Activated T-cell treated with anti-CD3 and anti-CD28 coated beads, Interleukin-2, amount 50 U/mL, for 72 hours (primary cell): ENCODE measurements around the gene OSCP1. TPM values are rescaled to one million over a fixed set of nuclear protein-coding genes. Genes with fewer than 3 reads are reported as not detected.
"Not testable (repeated sequence)": the region's sequence is repeated elsewhere in the genome, so short reads cannot be mapped to it uniquely, and the experiment has no call there.

Source experiments
- ATAC-seq, 2 donors: fragments of 150-1000 bp; cut with Tn5 transposase; replicated peaks in 1 of 2; 2 replicates each; pipeline ENCODE4 v1.10.0; 2021; ENCODE audit warnings: moderate library complexity in 2 of 2, mild to moderate bottlenecking in 1 of 2
- DNase-seq, 2 donors: peaks; one replicate each; pipeline ENCODE4 v3.0.0; 2021 to 2022; ENCODE audit warnings: mixed read lengths in 1 of 2
- H3K27ac Mint-ChIP-seq: one replicate; pipeline ENCODE4 v1.8.0; 2022; ENCODE audit warnings: mild to moderate bottlenecking, moderate library complexity, mixed read lengths
- H3K27me3 Mint-ChIP-seq: one replicate; pipeline ENCODE4 v1.8.0; 2022; ENCODE audit warnings: low read depth, mixed read lengths
- H3K36me3 Mint-ChIP-seq, 2 donors: one replicate each; pipeline ENCODE4 v1.8.0; 2022; ENCODE audit warnings: mixed read lengths in 2 of 2, mild to moderate bottlenecking in 1 of 2; ENCODE audit not compliant: insufficient read depth in 2 of 2
- H3K4me1 Mint-ChIP-seq: one replicate; pipeline ENCODE4 v1.8.0; 2022; ENCODE audit warnings: low read depth, mixed read lengths
- H3K4me3 Mint-ChIP-seq, 2 donors: one replicate each; pipeline ENCODE4 v1.8.0; 2022; ENCODE audit warnings: mild to moderate bottlenecking in 2 of 2, mixed read lengths in 2 of 2, moderate library complexity in 2 of 2
- H3K9me3 Mint-ChIP-seq, 2 donors: one replicate each; pipeline ENCODE4 v1.8.0; 2022; ENCODE audit warnings: mixed read lengths in 2 of 2
- total RNA-seq, 2 donors: library from RNA; stranded (reverse); gene quantifications; one replicate each; pipeline ENCODE4 v1.2.3, GENCODE V29; 2022

The OSCP1 gene
- total RNA-seq, 2 donors from 2014 or later = 1.4 to 2.1 TPM

DNA sequence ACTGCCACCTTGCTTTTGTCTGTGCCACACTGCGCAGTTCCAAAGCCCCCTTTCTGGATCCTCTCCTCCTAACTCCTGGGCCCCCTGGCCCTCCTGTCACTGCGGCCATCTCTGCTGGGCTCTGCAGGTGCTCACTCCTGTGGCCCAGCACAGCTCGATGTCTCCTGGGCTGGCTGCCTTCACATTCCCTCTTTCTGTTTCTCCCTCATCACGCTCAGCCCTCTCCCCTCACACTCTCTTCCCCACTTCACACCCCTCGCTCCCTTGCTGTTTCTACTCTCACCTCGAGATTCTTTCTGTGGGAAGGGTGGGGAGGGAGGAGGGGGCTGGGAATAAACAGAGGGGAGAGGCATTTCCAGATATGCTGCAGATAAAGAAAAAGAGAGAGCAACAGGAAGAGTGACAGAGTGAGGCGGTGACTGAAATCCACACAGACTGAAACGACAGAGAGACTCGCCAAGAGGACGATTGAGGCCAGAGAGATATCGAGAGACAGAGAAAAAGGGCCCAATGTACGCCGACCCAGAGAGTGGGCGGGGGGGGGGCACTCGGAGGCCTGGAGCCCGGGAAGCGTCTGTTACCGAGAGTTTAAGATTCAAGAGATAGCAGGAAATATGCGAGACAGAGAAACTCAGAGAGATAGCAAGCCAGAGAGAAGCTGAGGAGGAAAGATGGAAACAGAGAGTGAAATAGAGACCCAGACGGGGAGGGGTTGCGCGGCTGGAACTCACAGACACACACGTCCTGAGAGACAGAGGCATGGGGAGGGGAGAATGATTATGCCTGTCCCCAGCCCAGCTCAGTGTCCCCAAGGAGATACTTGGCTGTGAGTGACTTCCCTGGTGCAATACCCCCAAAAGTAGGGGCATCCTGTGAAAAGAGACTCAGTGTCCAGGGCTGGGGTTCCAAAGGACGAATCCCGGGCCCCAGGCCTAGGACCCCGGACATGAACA is 31.8 kb upstream of the OSCP1 start:
- Mint-ChIP-seq H3K36me3 (no peaks in the 10 kb centered on the region), H3K4me1 (peaks cover 10% of the 10 kb centered on the region), H3K27me3 (peaks cover 5% of the 10 kb centered on the region), H3K4me3 (peak overlapping the region; percentile 20 to 75), H3K27ac (no peak overlapping the region), H3K9me3 (no peaks in the 10 kb centered on the region)
- ATAC-seq = peak; percentile 35 to 45
- no peak for DNase-seq

DNA sequence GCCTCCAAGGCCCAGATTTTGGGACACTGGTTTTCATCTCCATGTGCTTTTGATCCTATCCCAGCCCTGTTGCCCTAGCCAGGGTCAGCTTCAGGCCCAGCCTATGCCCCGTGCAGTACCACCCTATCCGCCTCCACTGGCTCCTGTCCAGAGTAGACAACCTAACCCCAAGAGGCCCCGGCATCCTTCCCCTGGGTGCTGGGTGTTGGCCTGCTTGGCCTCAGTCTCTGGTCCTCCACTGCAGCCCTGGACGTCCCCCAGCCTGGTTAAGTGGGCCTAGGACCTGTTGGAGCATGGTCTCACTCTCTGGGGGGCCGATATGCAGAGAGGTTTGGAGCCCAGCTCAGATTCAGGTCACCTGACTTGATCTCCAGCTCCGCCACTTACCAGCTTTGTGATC is 30.8 kb upstream of the OSCP1 start:
- H3K36me3 Mint-ChIP-seq = no peaks in the 10 kb centered on the region
- H3K4me1 Mint-ChIP-seq = peaks cover 10% of the 10 kb centered on the region
- H3K27me3 Mint-ChIP-seq = peaks cover 5% of the 10 kb centered on the region
- ATAC-seq (no peak), DNase-seq (no peak)
- no peak overlapping the region for H3K4me3 Mint-ChIP-seq
- no peak overlapping the region for H3K27ac Mint-ChIP-seq
- H3K9me3 Mint-ChIP-seq = no peaks in the 10 kb centered on the region

DNA sequence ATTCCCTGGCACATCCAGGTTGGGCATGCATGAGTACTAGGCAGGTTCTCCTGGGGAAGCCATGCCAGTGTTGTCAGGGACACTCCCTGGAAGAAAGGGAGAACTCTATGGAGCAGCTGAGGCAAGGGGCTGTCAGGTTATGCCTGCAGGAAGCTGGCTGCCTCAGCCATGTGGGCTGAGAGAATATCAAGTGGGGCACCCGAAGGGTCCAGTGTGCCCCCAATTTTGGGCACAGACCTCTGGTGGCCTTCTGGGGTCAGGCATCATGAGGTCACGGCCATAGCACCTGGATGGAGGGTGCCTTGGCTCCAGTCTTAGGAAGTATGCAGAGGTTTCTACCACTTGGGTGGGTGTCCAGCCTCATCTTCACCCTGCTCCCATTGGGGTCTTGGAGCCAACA is 29.9 kb upstream of the OSCP1 start:
- no peaks in the 10 kb centered on the region for H3K27me3 Mint-ChIP-seq
- H3K4me1 Mint-ChIP-seq = peaks cover 10% of the 10 kb centered on the region
- no peaks in the 10 kb centered on the region for H3K36me3 Mint-ChIP-seq
- no peaks in the 10 kb centered on the region for H3K9me3 Mint-ChIP-seq
- H3K27ac Mint-ChIP-seq = no peak overlapping the region
- no peak overlapping the region for H3K4me3 Mint-ChIP-seq
- no peak for ATAC-seq
- DNase-seq = no peak

GRCh38 chr1:36479505-36480051 is 29.3 kb upstream of the OSCP1 start:
- Mint-ChIP-seq H3K9me3 (no peaks in the 10 kb centered on the region), H3K4me1 (peaks cover 12% of the 10 kb centered on the region), H3K27ac (no peak overlapping the region), H3K36me3 (no peaks in the 10 kb centered on the region), H3K27me3 (no peaks in the 10 kb centered on the region), H3K4me3 (no peak overlapping the region)
- DNase-seq = no peak
- ATAC-seq = no peak

DNA sequence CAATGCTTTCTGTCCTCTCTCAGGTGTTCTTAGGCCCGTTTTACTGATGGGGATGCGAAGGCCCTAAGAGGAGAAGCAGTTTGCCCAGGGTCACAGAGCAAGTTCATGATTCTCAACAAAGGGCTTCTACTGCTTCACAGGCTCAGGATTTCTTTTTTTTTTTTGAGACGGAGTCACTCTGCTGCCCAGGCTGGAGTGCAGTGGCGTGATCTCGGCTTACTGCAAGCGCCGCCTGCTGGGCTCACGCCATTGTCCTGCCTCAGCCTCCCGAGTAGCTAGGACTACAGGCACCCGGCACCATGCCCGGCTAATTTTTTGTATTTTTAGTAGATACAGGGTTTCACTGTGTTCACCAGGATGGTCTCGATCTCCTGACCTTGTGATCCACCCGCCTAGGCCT is 27.4 kb upstream of the OSCP1 start:
- not testable (repeated sequence) for H3K27me3 Mint-ChIP-seq, H3K27ac Mint-ChIP-seq, H3K36me3 Mint-ChIP-seq, H3K4me3 Mint-ChIP-seq, H3K9me3 Mint-ChIP-seq, DNase-seq, ATAC-seq
- H3K4me1 Mint-ChIP-seq = peaks cover 20% of the 10 kb centered on the region

GRCh38 chr1:36476945-36477344 is 26.7 kb upstream of the OSCP1 start:
- no peaks in the 10 kb centered on the region for H3K9me3 Mint-ChIP-seq
- no peak overlapping the region for H3K27ac Mint-ChIP-seq
- H3K36me3 Mint-ChIP-seq = no peaks in the 10 kb centered on the region
- ATAC-seq (no peak), DNase-seq (no peak)
- no peaks in the 10 kb centered on the region for H3K27me3 Mint-ChIP-seq
- no peak overlapping the region for H3K4me3 Mint-ChIP-seq
- H3K4me1 Mint-ChIP-seq = peaks cover 14% of the 10 kb centered on the region

- Mint-ChIP-seq H3K36me3 (no peaks in the 10 kb centered on the region), H3K9me3 (no peaks in the 10 kb centered on the region), H3K27ac (no peak overlapping the region), H3K27me3 (no peaks in the 10 kb centered on the region), H3K4me1 (peaks cover 10% of the 10 kb centered on the region), H3K4me3 (no peak overlapping the region)
- no peak for ATAC-seq
- no peak for DNase-seq
These were observed 25.8 kb upstream of the OSCP1 start for GRCh38 chr1:36475910-36476604.

DNA sequence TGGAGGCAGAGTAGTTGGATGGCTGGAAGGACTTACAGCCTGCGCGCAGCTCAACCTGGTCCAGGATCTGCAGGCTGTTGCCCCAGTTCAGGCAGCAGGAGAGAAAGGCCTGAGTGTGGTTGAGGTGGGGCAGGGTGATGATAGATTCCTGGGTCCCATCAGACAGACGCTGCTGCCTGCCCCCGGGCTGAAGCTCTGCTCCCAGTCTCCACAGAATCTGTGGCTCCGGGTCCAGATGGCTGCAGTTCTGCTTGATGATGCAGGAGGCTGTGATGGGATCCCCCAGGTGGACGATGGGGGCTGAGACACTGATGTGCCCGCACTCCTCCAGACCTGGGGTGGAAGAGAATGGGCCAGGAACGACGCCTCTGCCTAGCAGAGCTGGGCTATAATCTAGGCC is 25.1 kb upstream of the OSCP1 start:
- no peak overlapping the region for H3K4me3 Mint-ChIP-seq
- H3K27me3 Mint-ChIP-seq = no peaks in the 10 kb centered on the region
- H3K36me3 Mint-ChIP-seq = no peaks in the 10 kb centered on the region
- peaks cover 10% of the 10 kb centered on the region for H3K4me1 Mint-ChIP-seq
- no peak for DNase-seq
- no peaks in the 10 kb centered on the region for H3K9me3 Mint-ChIP-seq
- ATAC-seq = no peak
- H3K27ac Mint-ChIP-seq = no peak overlapping the region

- no peak overlapping the region for H3K4me3 Mint-ChIP-seq
- no peak for ATAC-seq
- no peaks in the 10 kb centered on the region for H3K27me3 Mint-ChIP-seq
- H3K27ac Mint-ChIP-seq = no peak overlapping the region
- peaks cover 10% of the 10 kb centered on the region for H3K4me1 Mint-ChIP-seq
- no peak for DNase-seq
- H3K36me3 Mint-ChIP-seq = no peaks in the 10 kb centered on the region
- no peaks in the 10 kb centered on the region for H3K9me3 Mint-ChIP-seq
These were observed 22.4 kb upstream of the OSCP1 start for GRCh38 chr1:36472656-36473055.

DNA sequence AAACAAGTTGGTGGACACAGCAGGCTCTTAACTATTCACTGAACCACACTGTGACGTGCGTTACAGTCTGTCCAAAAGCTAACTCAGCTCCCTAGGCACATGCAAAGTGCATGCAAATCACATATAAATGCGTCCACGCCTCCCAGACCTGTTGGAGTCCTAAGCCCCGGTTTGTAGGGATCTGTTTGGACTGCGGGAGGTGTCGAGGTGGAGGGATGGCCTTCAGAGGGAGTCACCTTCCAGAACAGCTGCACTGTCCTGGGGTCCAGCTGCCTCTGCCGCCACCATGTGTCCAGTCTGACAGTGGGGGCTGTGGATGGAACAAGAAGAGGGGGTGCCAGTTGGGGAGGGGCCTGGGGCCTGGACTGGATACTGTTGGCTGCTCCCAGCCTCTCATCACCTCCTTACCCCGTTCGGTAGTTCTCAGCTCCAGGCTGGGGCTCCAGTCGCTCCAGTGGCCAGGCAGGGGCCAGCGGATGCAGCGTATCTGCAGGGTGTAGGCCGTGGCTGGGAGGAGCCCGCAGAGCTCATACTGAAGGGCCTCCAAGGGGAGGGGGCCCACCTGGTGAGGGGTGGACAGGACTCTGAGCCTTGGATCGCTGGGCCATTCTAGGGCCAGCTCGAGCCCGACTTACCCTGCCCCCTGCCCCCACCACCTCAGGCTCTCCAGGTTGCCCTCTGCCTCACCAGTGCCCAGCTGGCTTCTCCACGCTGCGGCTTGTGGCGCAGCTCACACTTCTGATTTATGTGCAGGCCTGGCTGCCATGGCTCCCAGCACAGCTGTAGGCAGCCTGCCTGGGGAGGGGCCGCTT is 21.8 kb upstream of the OSCP1 start:
- Mint-ChIP-seq H3K4me1 (peaks cover 10% of the 10 kb centered on the region), H3K9me3 (no peaks in the 10 kb centered on the region), H3K27ac (no peak overlapping the region), H3K4me3 (no peak overlapping the region), H3K36me3 (no peaks in the 10 kb centered on the region), H3K27me3 (no peaks in the 10 kb centered on the region)
- DNase-seq (no peak), ATAC-seq (no peak)

DNA sequence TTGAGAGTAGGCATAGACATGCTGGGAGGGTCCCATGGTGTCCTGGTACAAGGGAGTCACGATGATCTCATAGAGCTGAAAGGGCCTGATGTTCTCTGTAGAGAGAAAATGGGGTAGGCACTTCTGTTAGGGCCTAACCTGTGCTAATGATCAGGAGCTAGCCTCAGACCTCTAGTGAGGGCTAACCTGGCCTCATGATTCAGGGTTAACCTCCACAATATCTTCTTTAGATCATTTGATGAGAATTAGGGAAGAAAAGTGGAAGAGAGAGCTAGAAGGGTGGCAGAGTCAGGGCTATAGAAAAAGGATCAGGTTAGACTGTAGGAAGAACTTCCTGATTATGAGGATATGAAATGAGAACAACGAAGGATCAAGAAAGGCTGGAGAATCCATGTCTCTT is 18.9 kb upstream of the OSCP1 start:
- H3K9me3 Mint-ChIP-seq = no peaks in the 10 kb centered on the region
- H3K27ac Mint-ChIP-seq = no peak overlapping the region
- DNase-seq (no peak), ATAC-seq (no peak)
- H3K27me3 Mint-ChIP-seq = no peaks in the 10 kb centered on the region
- H3K36me3 Mint-ChIP-seq = no peaks in the 10 kb centered on the region
- H3K4me3 Mint-ChIP-seq = no peak overlapping the region
- H3K4me1 Mint-ChIP-seq = peaks cover 19% of the 10 kb centered on the region

DNA sequence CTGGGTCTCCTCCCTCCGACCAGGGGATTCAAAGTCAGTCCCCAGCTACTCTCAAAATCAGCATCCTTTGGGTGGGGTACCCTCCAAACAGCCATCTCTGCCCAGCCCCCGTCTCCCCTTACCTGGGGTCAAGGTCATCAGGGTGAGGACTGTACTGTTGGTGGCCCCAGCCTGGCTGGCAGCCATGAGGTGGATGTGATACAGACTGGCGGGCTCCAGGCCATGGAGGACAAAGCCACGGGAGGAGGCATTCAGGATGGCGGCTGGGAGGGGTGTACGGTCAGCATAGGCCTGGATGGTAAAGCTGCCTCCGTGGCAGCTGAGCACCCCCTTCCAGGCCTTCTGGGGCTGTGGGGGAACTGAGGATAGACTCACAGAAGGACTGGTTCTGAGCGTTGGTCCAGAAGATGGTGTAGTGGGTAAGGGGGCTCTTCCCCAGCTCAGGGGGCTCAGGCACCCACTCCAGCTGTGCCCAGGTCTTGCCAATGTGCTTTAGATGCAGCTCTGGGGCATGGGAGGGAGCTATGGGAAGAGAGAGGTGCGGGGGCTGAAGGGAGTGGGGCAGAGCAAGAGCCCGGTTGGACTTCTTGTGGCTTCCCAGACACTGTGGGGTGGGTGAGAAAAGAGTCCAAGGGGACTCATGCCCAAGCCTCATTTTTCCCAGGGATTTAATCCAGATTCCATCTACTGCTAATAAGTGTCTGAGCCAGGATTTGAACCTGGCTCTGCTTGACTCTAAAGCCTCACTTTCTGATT is 17.6 kb upstream of the OSCP1 start:
- H3K4me3 Mint-ChIP-seq = no peak overlapping the region
- H3K27me3 Mint-ChIP-seq = no peaks in the 10 kb centered on the region
- H3K9me3 Mint-ChIP-seq = no peaks in the 10 kb centered on the region
- peaks cover 24% of the 10 kb centered on the region for H3K4me1 Mint-ChIP-seq
- no peak overlapping the region for H3K27ac Mint-ChIP-seq
- ATAC-seq (no peak), DNase-seq (no peak)
- H3K36me3 Mint-ChIP-seq = peaks cover 4 to 5% of the 10 kb centered on the region in 2 donors
